Measurements from ENCODE around the gene LZTFL1. TPM values are rescaled to one million over a fixed set of nuclear protein-coding genes. Genes with fewer than 3 reads are reported as not detected.

LZTFL1 gene
- total RNA-seq, 1 donor from 2014 or later, result 7.4 TPM

GRCh38 chr3:45790596-45790995, 51.3 kb downstream of the LZTFL1 start:
- no peaks in the 10 kb centered on the region for H3K36me3 ChIP-seq
- DNase-seq, result no peak
- H3K27ac ChIP-seq (replicated peaks), result no peak overlapping the region
- peaks cover 31% of the 10 kb centered on the region for H3K9me3 ChIP-seq (replicated peaks)
- no peak overlapping the region for H3K4me3 ChIP-seq
- peaks cover 17% of the 10 kb centered on the region for H3K27me3 ChIP-seq (ENCODE audit: low read depth)
- TF ChIP-seq, protein P1, sequence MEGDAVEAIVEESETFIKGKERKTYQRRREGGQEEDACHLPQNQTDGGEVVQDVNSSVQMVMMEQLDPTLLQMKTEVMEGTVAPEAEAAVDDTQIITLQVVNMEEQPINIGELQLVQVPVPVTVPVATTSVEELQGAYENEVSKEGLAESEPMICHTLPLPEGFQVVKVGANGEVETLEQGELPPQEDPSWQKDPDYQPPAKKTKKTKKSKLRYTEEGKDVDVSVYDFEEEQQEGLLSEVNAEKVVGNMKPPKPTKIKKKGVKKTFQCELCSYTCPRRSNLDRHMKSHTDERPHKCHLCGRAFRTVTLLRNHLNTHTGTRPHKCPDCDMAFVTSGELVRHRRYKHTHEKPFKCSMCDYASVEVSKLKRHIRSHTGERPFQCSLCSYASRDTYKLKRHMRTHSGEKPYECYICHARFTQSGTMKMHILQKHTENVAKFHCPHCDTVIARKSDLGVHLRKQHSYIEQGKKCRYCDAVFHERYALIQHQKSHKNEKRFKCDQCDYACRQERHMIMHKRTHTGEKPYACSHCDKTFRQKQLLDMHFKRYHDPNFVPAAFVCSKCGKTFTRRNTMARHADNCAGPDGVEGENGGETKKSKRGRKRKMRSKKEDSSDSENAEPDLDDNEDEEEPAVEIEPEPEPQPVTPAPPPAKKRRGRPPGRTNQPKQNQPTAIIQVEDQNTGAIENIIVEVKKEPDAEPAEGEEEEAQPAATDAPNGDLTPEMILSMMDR (IDR thresholded peaks at IDR 0.05; ENCODE audit: borderline replicate concordance), result no peak
- peaks cover 3% of the 10 kb centered on the region for H3K4me1 ChIP-seq
- intact Hi-C loops (cut with micrococcal nuclease), result no loop called here

DNA sequence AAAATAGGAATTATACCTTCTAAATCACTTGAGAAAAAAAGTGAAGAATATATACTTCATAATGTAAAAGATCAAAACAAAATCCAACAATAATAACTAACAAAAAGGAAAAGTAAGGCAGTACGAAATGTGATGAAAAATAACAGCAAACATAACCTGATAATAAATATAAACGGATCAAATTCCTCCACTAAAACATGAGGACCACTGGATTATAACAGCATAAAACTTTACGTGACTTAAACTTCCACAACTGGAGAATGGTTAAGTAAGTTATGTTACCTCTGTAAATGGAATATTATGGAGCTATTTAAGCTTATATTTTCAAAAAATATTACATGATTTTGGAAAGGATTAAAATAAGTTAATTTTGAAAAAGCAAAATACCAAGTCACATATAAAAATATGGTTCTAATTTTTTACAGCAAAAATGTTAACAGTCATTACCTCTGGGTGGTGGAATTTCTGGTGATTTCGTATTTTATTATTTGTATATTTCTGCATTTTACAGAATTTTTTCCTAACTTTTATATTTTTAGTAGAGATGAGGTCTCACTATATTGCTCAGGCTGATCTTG, 52.6 kb downstream of the LZTFL1 start:
- TF ChIP-seq, protein P1 (IDR thresholded peaks at IDR 0.05; ENCODE audit: borderline replicate concordance), result no peak
- no peak for DNase-seq
- no peaks in the 10 kb centered on the region for H3K36me3 ChIP-seq
- no peaks in the 10 kb centered on the region for H3K4me1 ChIP-seq
- H3K9me3 ChIP-seq (replicated peaks), result peaks cover 38% of the 10 kb centered on the region
- H3K27ac ChIP-seq (replicated peaks), result no peak overlapping the region
- intact Hi-C loops (cut with micrococcal nuclease), result no loop called here
- H3K4me3 ChIP-seq, result no peak overlapping the region
- peaks cover 4% of the 10 kb centered on the region for H3K27me3 ChIP-seq (ENCODE audit: low read depth)

DNA sequence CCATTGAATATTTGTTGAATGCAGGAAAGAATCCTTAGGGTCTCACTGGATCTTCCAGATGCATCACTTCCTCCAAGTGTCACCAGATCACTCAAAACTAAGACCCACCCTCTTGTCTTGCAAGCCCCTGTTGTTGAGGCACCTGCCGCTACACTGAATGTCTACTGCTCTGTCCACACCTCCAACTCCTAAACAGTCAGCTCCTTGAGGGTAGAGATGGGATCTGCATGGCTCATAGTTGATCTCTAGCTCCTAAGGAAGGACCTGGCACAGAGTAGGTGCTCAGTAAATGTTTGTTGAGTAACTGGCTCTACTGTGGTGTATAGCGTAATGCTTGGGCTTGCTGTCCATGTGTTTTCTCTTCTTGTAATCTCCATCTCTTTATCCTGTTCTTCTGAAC, 54.4 kb downstream of the LZTFL1 start:
- no peak overlapping the region for H3K27ac ChIP-seq (replicated peaks)
- H3K9me3 ChIP-seq (replicated peaks), result peaks cover 40% of the 10 kb centered on the region
- no peak overlapping the region for H3K4me3 ChIP-seq
- TF ChIP-seq, protein P1 (IDR thresholded peaks at IDR 0.05; ENCODE audit: borderline replicate concordance), result no peak
- H3K36me3 ChIP-seq, result no peaks in the 10 kb centered on the region
- no peaks in the 10 kb centered on the region for H3K27me3 ChIP-seq (ENCODE audit: low read depth)
- no peaks in the 10 kb centered on the region for H3K4me1 ChIP-seq
- DNase-seq, result no peak
- intact Hi-C loops (cut with micrococcal nuclease), result no loop called here

- Histone ChIP-seq H3K4me1 (no peaks in the 10 kb centered on the region), H3K27me3 (ENCODE audit: low read depth) (no peaks in the 10 kb centered on the region), H3K36me3 (no peaks in the 10 kb centered on the region), H3K9me3 (replicated peaks) (peaks cover 40% of the 10 kb centered on the region), H3K27ac (replicated peaks) (no peak overlapping the region), H3K4me3 (no peak overlapping the region)
- no peak for DNase-seq
- TF ChIP-seq, protein P1 (IDR thresholded peaks at IDR 0.05; ENCODE audit: borderline replicate concordance), result no peak
- intact Hi-C loops (cut with micrococcal nuclease), result no loop called here
Observed at GRCh38 chr3:45786801-45787495, 55.0 kb downstream of the LZTFL1 start.

- intact Hi-C loops (cut with micrococcal nuclease), result no loop called here
- H3K27ac ChIP-seq (replicated peaks), result no peak overlapping the region
- TF ChIP-seq, protein P1 (IDR thresholded peaks at IDR 0.05; ENCODE audit: borderline replicate concordance), result no peak
- H3K27me3 ChIP-seq (ENCODE audit: low read depth), result no peaks in the 10 kb centered on the region
- DNase-seq, result no peak
- no peaks in the 10 kb centered on the region for H3K4me1 ChIP-seq
- H3K9me3 ChIP-seq (replicated peaks), result peaks cover 39% of the 10 kb centered on the region
- no peak overlapping the region for H3K4me3 ChIP-seq
- H3K36me3 ChIP-seq, result no peaks in the 10 kb centered on the region
Observed at GRCh38 chr3:45785605-45786150, 56.2 kb downstream of the LZTFL1 start.

All from left ventricle myocardium inferior (tissue), 1 donor.